H1 (cell line): ENCODE measurements around the gene MRFAP1L1. TPM values are rescaled to one million over a fixed set of nuclear protein-coding genes. Genes with fewer than 3 reads are reported as not detected.

ENCODE experiments used
- ATF3 ChIP-seq: IDR thresholded peaks from 2 replicates; pipeline ENCODE4 v1.6.1; 2011; ENCODE audit warnings: low read depth, mild to moderate bottlenecking, low read length; ENCODE audit not compliant: insufficient read depth
- BCL11A ChIP-seq, 2 experiments: IDR thresholded peaks; one replicate each; pipeline ENCODE4 v1.6.1; 2011; ENCODE audit warnings: low read depth in 2 of 2, low read length in 2 of 2, mild to moderate bottlenecking in 2 of 2
- BRCA1 ChIP-seq: IDR thresholded peaks from 2 replicates; pipeline ENCODE4 v1.6.1; 2012; ENCODE audit warnings: low read depth, low read length, improper control_type of control experiment
- CBX5 ChIP-seq: fragments of 300-800, 300-1000 bp; sonication (generic); IDR thresholded peaks from 2 replicates; pipeline ENCODE4 v1.7.1; 2016; ENCODE audit warnings: antibody characterized with exemption, low read length, low read depth
- CHD1 ChIP-seq: IDR thresholded peaks from 2 replicates; pipeline ENCODE4 v1.6.1; 2012; ENCODE audit warnings: low read depth, low read length, improper control_type of control experiment
- CTCF ChIP-seq, 3 experiments: IDR thresholded peaks; 1 replicate in 2 of 3; 2 replicates in 1 of 3; pipeline versions ENCODE4 v1.5.1 to v1.6.1; 2011; ENCODE audit warnings: low read length in 3 of 3, mild to moderate bottlenecking in 3 of 3, inconsistent platforms in 2 of 3, low read depth in 1 of 3, moderate library complexity in 1 of 3; ENCODE audit not compliant: insufficient read depth in 1 of 3; ENCODE audit errors: control extremely low read depth in 1 of 3
- EP300 ChIP-seq, 2 experiments: IDR thresholded peaks; 1 replicate in 1 of 2; 2 replicates in 1 of 2; pipeline ENCODE4 v1.6.1; 2011 to 2012; ENCODE audit warnings: low read depth in 2 of 2, low read length in 2 of 2, mild to moderate bottlenecking in 2 of 2, borderline replicate concordance in 1 of 2, inconsistent platforms in 1 of 2, moderate library complexity in 1 of 2
- FOSL1 ChIP-seq: IDR thresholded peaks from 2 replicates; pipeline ENCODE4 v1.6.1; 2011; ENCODE audit warnings: mild to moderate bottlenecking, low read depth, low read length, moderate library complexity; ENCODE audit not compliant: insufficient read depth
- KDM1A ChIP-seq: fragments of 200-600, 300-600 bp; sonication (generic); IDR thresholded peaks from 2 replicates; pipeline ENCODE4 v1.7.1; 2016; ENCODE audit warnings: mild to moderate bottlenecking, low read length, borderline replicate concordance
- KDM4A ChIP-seq: IDR thresholded peaks from one replicate; pipeline ENCODE4 v1.7.1; 2012; ENCODE audit warnings: low read depth, mild to moderate bottlenecking, moderate library complexity, low read length, inconsistent platforms; ENCODE audit not compliant: severe bottlenecking
- POLR2A ChIP-seq, 2 experiments: IDR thresholded peaks; 1 replicate in 1 of 2; 2 replicates in 1 of 2; pipeline ENCODE4 v1.6.1; 2011; ENCODE audit warnings: low read depth in 2 of 2, low read length in 2 of 2, mild to moderate bottlenecking in 2 of 2; ENCODE audit errors: control extremely low read depth in 1 of 2
- POLR2AphosphoS5 ChIP-seq: IDR thresholded peaks from 2 replicates; pipeline ENCODE4 v1.6.1; 2011; ENCODE audit warnings: low read depth, low read length
- POU5F1 ChIP-seq: IDR thresholded peaks from 2 replicates; pipeline ENCODE4 v1.6.1; 2011; ENCODE audit warnings: low read depth, mild to moderate bottlenecking, low read length, moderate library complexity
- RBBP5 ChIP-seq: IDR thresholded peaks from 2 replicates; pipeline ENCODE4 v1.7.1; 2012; ENCODE audit warnings: low read depth, mild to moderate bottlenecking, inconsistent platforms, low read length, moderate library complexity, borderline replicate concordance
- RXRA ChIP-seq: IDR thresholded peaks from 2 replicates; pipeline ENCODE4 v1.6.1; 2011; ENCODE audit warnings: low read depth, mild to moderate bottlenecking, low read length, moderate library complexity; ENCODE audit not compliant: insufficient read depth
- SIN3A ChIP-seq, 2 experiments: IDR thresholded peaks in 1 of 2; conservative IDR thresholded peaks in 1 of 2; 2 replicates each; pipeline ENCODE4 v1.6.1; 2011 to 2012; ENCODE audit warnings: low read length in 2 of 2, improper control_type of control experiment in 1 of 2, low read depth in 1 of 2, mild to moderate bottlenecking in 1 of 2
- SIX5 ChIP-seq: IDR thresholded peaks from 2 replicates; pipeline ENCODE4 v1.6.1; 2011; ENCODE audit warnings: mild to moderate bottlenecking, low read depth, low read length
- SP4 ChIP-seq: IDR thresholded peaks from 2 replicates; pipeline ENCODE4 v1.6.1; 2012; ENCODE audit warnings: low read length, inconsistent platforms
- TBP ChIP-seq: IDR thresholded peaks from 2 replicates; pipeline ENCODE4 v1.6.1; 2011; ENCODE audit warnings: low read depth, low read length, improper control_type of control experiment
- TEAD4 ChIP-seq: IDR thresholded peaks from 2 replicates; pipeline ENCODE4 v1.6.1; 2012; ENCODE audit warnings: low read depth, low read length, inconsistent platforms, mixed read lengths
- YY1 ChIP-seq: IDR thresholded peaks from 2 replicates; pipeline ENCODE4 v1.6.1; 2011; ENCODE audit warnings: low read depth, mild to moderate bottlenecking, low read length
- polyA plus RNA-seq, 7 experiments: library from polyadenylated mRNA; depleted of rRNA in 3 of 7; stranded (reverse) in 5 of 7; unstranded in 2 of 7; fragments of >200 nt in 5 of 7; fragments of 200-250 nt in 2 of 7; gene quantifications; 1 replicate in 5 of 7; 2 replicates in 1 of 7; 4 replicates in 1 of 7; pipeline versions ENCODE4 v1.2.1 to v1.2.3, GENCODE V29; 2011 to 2013; ENCODE audit warnings: missing spikeins in 2 of 7, mixed read lengths in 2 of 7
- total RNA-seq: library from RNA; stranded (reverse); fragmentation: NEBNext Ultra II Directional; extraction: Animal tissue kit (Norgen Biotek cat#: 25700); gene quantifications from 2 replicates; pipeline ENCODE4 v1.2.1, GENCODE V29; 2021

Gene MRFAP1L1
- total and polyA plus RNA-seq, 2 of the 8 experiments (the other 6 are each of a cell fraction or from before 2014, with no cell fraction given): 26.8 to 54.3 TPM

GRCh38 chr4:6709230-6710114 is at the start of gene MRFAP1L1 (continued):
- TF ChIP-seq EP300 (IDR thresholded peaks at IDR 0.05; ENCODE audit: borderline replicate concordance in 1 of 2, low read depth in 2 of 2, low read length in 2 of 2): no peak
- TF ChIP-seq TEAD4: no peak
- TF ChIP-seq POU5F1: no peak
- TF ChIP-seq CBX5: no peak
- TF ChIP-seq CHD1: no peak
- TF ChIP-seq TBP: peak; percentile 73
- TF ChIP-seq RXRA: no peak
- TF ChIP-seq KDM4A: peak; percentile 77
- peak; percentile 90 for TF ChIP-seq ATF3
- peak; percentile 94 for TF ChIP-seq YY1
- no peak for TF ChIP-seq FOSL1
- TF ChIP-seq SIN3A (conservative IDR thresholded peaks at IDR 0.05 in 1 of 2, IDR thresholded peaks at IDR 0.05 in 1 of 2; ENCODE audit: low read depth in 1 of 2, low read length in 2 of 2): no peak; a peak in 1 of 4 replicates
- TF ChIP-seq SIX5: no peak
- no peak for TF ChIP-seq BRCA1
- TF ChIP-seq BCL11A (IDR thresholded peaks at IDR 0.05; ENCODE audit: low read depth in 2 of 2, low read length in 2 of 2): no peak
- peak in 1 of 2 experiments; percentile 79; a peak in 2 of 3 replicates for TF ChIP-seq POLR2A (IDR thresholded peaks at IDR 0.05; ENCODE audit: control extremely low read depth in 1 of 2, low read depth in 2 of 2, low read length in 2 of 2)
- TF ChIP-seq POLR2AphosphoS5: peak; percentile 46
- no peak for TF ChIP-seq KDM1A
- peak; percentile 60; the same call in 1 of the 2 replicates for TF ChIP-seq SP4
- TF ChIP-seq RBBP5: peak; percentile 90; the same call in 1 of the 2 replicates
- no peak for TF ChIP-seq CTCF (IDR thresholded peaks at IDR 0.05; ENCODE audit: control extremely low read depth in 1 of 3, insufficient read depth in 1 of 3, low read depth in 1 of 3, low read length in 3 of 3)
